H9 (cell line): ENCODE measurements around the gene PAEP. TPM values are rescaled to one million over a fixed set of nuclear protein-coding genes. Genes with fewer than 3 reads are reported as not detected.

Experiments used
- DNase-seq: peaks from one replicate; pipeline ENCODE4 v3.0.0-alpha.2; 2017
- H2AFZ ChIP-seq: one replicate; pipeline ENCODE4 v1.6.1; 2013; ENCODE audit warnings: mild to moderate bottlenecking, low read length, control low read depth, moderate library complexity
- H2AK5ac ChIP-seq: 2 replicates; pipeline ENCODE4 v1.6.1; 2013; ENCODE audit warnings: low read length, control low read depth, mixed read lengths; ENCODE audit not compliant: insufficient read length
- H2BK120ac ChIP-seq: one replicate; pipeline ENCODE4 v1.6.1; 2013; ENCODE audit warnings: low read depth, mild to moderate bottlenecking, low read length, control low read depth, inconsistent platforms; ENCODE audit not compliant: poor library complexity, severe bottlenecking
- H2BK12ac ChIP-seq: 2 replicates; pipeline ENCODE4 v1.6.1; 2013; ENCODE audit warnings: low read length, control low read depth, mixed read lengths, low read depth; ENCODE audit not compliant: insufficient read length
- H2BK15ac ChIP-seq: 2 replicates; pipeline ENCODE4 v1.6.1; 2013; ENCODE audit warnings: low read depth, low read length, control low read depth
- H2BK20ac ChIP-seq: one replicate; pipeline ENCODE4 v1.6.1; 2013; ENCODE audit warnings: low read depth, mild to moderate bottlenecking, low read length, control low read depth, inconsistent platforms; ENCODE audit not compliant: poor library complexity, severe bottlenecking
- H2BK5ac ChIP-seq: 2 replicates; pipeline ENCODE4 v1.6.1; 2013; ENCODE audit warnings: low read length, control low read depth, mixed read lengths; ENCODE audit not compliant: insufficient read length
- H3K14ac ChIP-seq: 2 replicates; pipeline ENCODE4 v1.6.1; 2013; ENCODE audit warnings: low read length, control low read depth; ENCODE audit not compliant: insufficient read depth
- H3K18ac ChIP-seq: 2 replicates; pipeline ENCODE4 v1.6.1; 2013; ENCODE audit warnings: low read depth, mild to moderate bottlenecking, mixed read lengths, low read length, control low read depth; ENCODE audit not compliant: insufficient read length
- H3K23ac ChIP-seq: 2 replicates; pipeline ENCODE4 v1.6.1; 2013; ENCODE audit warnings: low read length, control low read depth, mixed read lengths, low read depth; ENCODE audit not compliant: insufficient read length
- H3K23me2 ChIP-seq: 2 replicates; pipeline ENCODE4 v1.6.1; 2013; ENCODE audit warnings: low read depth, mild to moderate bottlenecking, mixed read lengths, low read length, control low read depth; ENCODE audit not compliant: insufficient read length, poor library complexity, severe bottlenecking
- H3K27ac ChIP-seq: 2 replicates; pipeline ENCODE4 v1.5.1; 2013; ENCODE audit warnings: low read length, control low read depth, mixed read lengths, low read depth; ENCODE audit not compliant: insufficient read length
- H3K27me3 ChIP-seq: 2 replicates; pipeline ENCODE4 v1.6.1; 2013; ENCODE audit warnings: low read length, control low read depth, inconsistent platforms; ENCODE audit not compliant: insufficient read depth
- H3K4ac ChIP-seq: 2 replicates; pipeline ENCODE4 v1.6.1; 2013; ENCODE audit warnings: low read depth, mild to moderate bottlenecking, control low read depth, inconsistent platforms, low read length, moderate library complexity
- H3K4me1 ChIP-seq: 2 replicates; pipeline ENCODE4 v1.6.1; 2013; ENCODE audit warnings: low read length, control low read depth, inconsistent platforms; ENCODE audit not compliant: insufficient read depth
- H3K4me2 ChIP-seq: 2 replicates; pipeline ENCODE4 v1.6.1; 2013; ENCODE audit warnings: low read length, control low read depth, mixed read lengths; ENCODE audit not compliant: insufficient read length, insufficient read depth
- H3K56ac ChIP-seq: 2 replicates; pipeline ENCODE4 v1.6.1; 2013; ENCODE audit warnings: low read depth, mild to moderate bottlenecking, mixed read lengths, low read length, control low read depth; ENCODE audit not compliant: insufficient read length
- H3K79me1 ChIP-seq: 2 replicates; pipeline ENCODE4 v1.6.1; 2013; ENCODE audit warnings: low read depth, mild to moderate bottlenecking, moderate library complexity, low read length, control low read depth, inconsistent platforms; ENCODE audit not compliant: insufficient read depth, poor library complexity, severe bottlenecking
- H3K79me2 ChIP-seq: 2 replicates; pipeline ENCODE4 v1.6.1; 2013; ENCODE audit warnings: low read length, control low read depth, inconsistent platforms; ENCODE audit not compliant: insufficient read depth
- H3K9ac ChIP-seq: 2 replicates; pipeline ENCODE4 v1.6.1; 2013; ENCODE audit warnings: low read length, control low read depth, mixed read lengths; ENCODE audit not compliant: insufficient read length; ENCODE audit errors: extremely low read depth
- H3K9me3 ChIP-seq: one replicate; pipeline ENCODE4 v1.6.1; 2013; ENCODE audit warnings: low read depth, low read length, inconsistent platforms; ENCODE audit not compliant: control insufficient read depth
- H3T11ph ChIP-seq: one replicate; pipeline ENCODE4 v1.6.1; 2013; ENCODE audit warnings: mild to moderate bottlenecking, low read length, control low read depth, inconsistent platforms
- H4K20me1 ChIP-seq: one replicate; pipeline ENCODE4 v1.6.1; 2013; ENCODE audit not compliant: control insufficient read depth, insufficient read length, insufficient read depth
- H4K5ac ChIP-seq: 2 replicates; pipeline ENCODE4 v1.6.1; 2013; ENCODE audit warnings: low read depth, mild to moderate bottlenecking, mixed read lengths, low read length, control low read depth; ENCODE audit not compliant: insufficient read length
- H4K8ac ChIP-seq: replicated peaks from 2 replicates; pipeline ENCODE4 v1.6.1; 2013; ENCODE audit warnings: low read length, control low read depth, mixed read lengths, low read depth; ENCODE audit not compliant: insufficient read length
- H4K91ac ChIP-seq: 2 replicates; pipeline ENCODE4 v1.6.1; 2013; ENCODE audit warnings: low read depth, mild to moderate bottlenecking, moderate library complexity, mixed read lengths, low read length, control low read depth; ENCODE audit not compliant: insufficient read length
- H3K27ac Mint-ChIP-seq, 3 experiments: 2 replicates in 2 of 3; 3 replicates in 1 of 3; pipeline ENCODE4 v1.8.0; 2020 to 2021; ENCODE audit warnings: mixed read lengths in 3 of 3, mild to moderate bottlenecking in 1 of 3, moderate library complexity in 1 of 3
- H3K27me3 Mint-ChIP-seq: 2 replicates; pipeline ENCODE4 v1.8.0; 2021; ENCODE audit warnings: low read depth, mild to moderate bottlenecking, moderate library complexity, mixed read lengths
- H3K36me3 Mint-ChIP-seq, 3 experiments: 2 replicates in 2 of 3; 3 replicates in 1 of 3; pipeline ENCODE4 v1.8.0; 2020 to 2021; ENCODE audit warnings: low read depth in 3 of 3, mixed read lengths in 3 of 3; ENCODE audit not compliant: insufficient read depth in 1 of 3
- H3K4me1 Mint-ChIP-seq, 2 experiments: 2 replicates each; pipeline ENCODE4 v1.8.0; 2020; ENCODE audit warnings: mixed read lengths in 2 of 2
- H3K4me3 Mint-ChIP-seq, 2 experiments: 2 replicates in 1 of 2; 3 replicates in 1 of 2; pipeline ENCODE4 v1.8.0; 2020 to 2021; ENCODE audit warnings: mild to moderate bottlenecking in 2 of 2, mixed read lengths in 2 of 2, moderate library complexity in 1 of 2
- H3K9me3 Mint-ChIP-seq, 2 experiments: 2 replicates in 1 of 2; 3 replicates in 1 of 2; pipeline ENCODE4 v1.8.0; 2020; ENCODE audit warnings: mild to moderate bottlenecking in 2 of 2, mixed read lengths in 2 of 2, moderate library complexity in 1 of 2
- WGBS: extraction: QIAGEN DNeasy Blood & Tissue Kit; methylation state at CpG from one replicate; pipeline ENCODE4 v1.1.7; 2013; ENCODE audit warnings: missing lambda C conversion rate, low lambda C conversion rate, mixed read lengths; ENCODE audit not compliant: insufficient read length; ENCODE audit errors: extremely low coverage; 5-methylcytosine and 5-hydroxymethylcytosine counted together
- total RNA-seq: library from RNA; stranded (reverse); gene quantifications from 2 replicates; pipeline ENCODE4 v1.2.1, GENCODE V29; 2021
- TF ChIP-seq, protein P1 (sequence below): fragments of 200-600 bp; sonication (generic); conservative IDR thresholded peaks from 3 replicates; pipeline ENCODE4 v1.8.0; 2021; ENCODE audit warnings: antibody characterized with exemption, mild to moderate bottlenecking

Gene PAEP
- total RNA-seq, 1 experiment from 2014 or later = not detected

DNA sequence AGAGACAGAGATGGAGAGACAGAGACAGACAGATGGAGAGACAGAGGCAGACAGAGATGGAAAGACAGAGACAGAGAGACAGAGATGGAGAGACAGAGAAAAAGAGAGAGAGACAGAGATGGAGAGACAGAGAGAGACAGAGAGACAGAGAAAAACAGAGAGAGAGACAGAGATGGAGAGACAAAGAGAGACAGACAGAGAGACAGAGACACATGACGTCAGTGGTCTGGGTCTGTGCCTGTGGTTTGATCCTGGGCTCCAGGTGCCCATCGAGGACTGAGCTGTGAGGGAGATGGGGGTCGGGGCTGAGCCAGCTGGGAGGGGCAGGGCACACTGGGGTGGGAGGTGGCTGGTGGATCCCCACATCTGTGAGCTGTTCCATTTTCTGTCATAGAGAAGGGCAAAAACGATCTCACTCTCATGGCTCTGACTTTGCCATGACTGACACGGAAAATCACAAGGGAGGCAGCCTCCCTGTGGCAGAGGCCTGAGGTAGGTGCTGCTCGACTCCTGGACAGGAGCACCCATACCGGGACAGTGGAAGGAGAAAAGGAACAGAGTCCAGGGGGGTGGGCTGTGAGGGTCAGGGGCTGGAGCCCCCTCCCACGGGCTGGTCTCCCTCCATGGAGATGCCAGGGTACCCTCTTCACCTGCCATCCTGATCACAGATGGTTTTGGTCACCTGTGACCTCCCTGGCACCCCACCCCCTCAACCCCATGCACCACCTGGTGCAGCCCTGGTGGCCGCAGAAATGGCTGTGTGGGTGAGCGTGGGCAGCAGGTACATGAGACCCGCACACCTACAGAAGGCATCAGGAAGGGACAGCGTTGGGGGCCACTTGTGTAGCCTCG lies 49.0 kb downstream of the PAEP start:
- no peaks in the 10 kb centered on the region for H3K79me2 ChIP-seq
- no peaks in the 10 kb centered on the region for H3K4me1 ChIP-seq
- no peak overlapping the region for H2BK20ac ChIP-seq
- H3K4ac ChIP-seq = no peak overlapping the region
- peaks cover 3% of the 10 kb centered on the region for H3K27me3 Mint-ChIP-seq
- H3K27ac Mint-ChIP-seq = no peak overlapping the region
- H3K4me3 Mint-ChIP-seq = no peak overlapping the region; a peak in 1 of 5 replicates
- H3K36me3 Mint-ChIP-seq = peaks cover 5 to 14% (median 7%) of the 10 kb centered on the region in 3 experiments; a peak in 5 of 7 replicates
- H3T11ph ChIP-seq = no peak overlapping the region
- no peak overlapping the region for H3K14ac ChIP-seq
- no peak overlapping the region for H4K91ac ChIP-seq
- TF ChIP-seq, protein P1, sequence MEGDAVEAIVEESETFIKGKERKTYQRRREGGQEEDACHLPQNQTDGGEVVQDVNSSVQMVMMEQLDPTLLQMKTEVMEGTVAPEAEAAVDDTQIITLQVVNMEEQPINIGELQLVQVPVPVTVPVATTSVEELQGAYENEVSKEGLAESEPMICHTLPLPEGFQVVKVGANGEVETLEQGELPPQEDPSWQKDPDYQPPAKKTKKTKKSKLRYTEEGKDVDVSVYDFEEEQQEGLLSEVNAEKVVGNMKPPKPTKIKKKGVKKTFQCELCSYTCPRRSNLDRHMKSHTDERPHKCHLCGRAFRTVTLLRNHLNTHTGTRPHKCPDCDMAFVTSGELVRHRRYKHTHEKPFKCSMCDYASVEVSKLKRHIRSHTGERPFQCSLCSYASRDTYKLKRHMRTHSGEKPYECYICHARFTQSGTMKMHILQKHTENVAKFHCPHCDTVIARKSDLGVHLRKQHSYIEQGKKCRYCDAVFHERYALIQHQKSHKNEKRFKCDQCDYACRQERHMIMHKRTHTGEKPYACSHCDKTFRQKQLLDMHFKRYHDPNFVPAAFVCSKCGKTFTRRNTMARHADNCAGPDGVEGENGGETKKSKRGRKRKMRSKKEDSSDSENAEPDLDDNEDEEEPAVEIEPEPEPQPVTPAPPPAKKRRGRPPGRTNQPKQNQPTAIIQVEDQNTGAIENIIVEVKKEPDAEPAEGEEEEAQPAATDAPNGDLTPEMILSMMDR = no peak
- peaks cover 19 to 20% of the 10 kb centered on the region in 2 experiments for H3K9me3 Mint-ChIP-seq
- H2BK12ac ChIP-seq = no peak overlapping the region
- H3K27ac ChIP-seq = no peak overlapping the region
- no peak overlapping the region for H2BK5ac ChIP-seq
- H3K4me2 ChIP-seq = no peak overlapping the region
- H3K9ac ChIP-seq = no peak overlapping the region
- no peak overlapping the region for H2BK15ac ChIP-seq
- H3K27me3 ChIP-seq = no peaks in the 10 kb centered on the region
- no peak overlapping the region for H2BK120ac ChIP-seq
- no peak overlapping the region for H3K23ac ChIP-seq
- H3K4me1 Mint-ChIP-seq = 0 out of 4 replicates have a peak, but pooled peaks cover 0 to 3% of the 10 kb centered on the region in 2 experiments
- H2AK5ac ChIP-seq = no peak overlapping the region
- no peaks in the 10 kb centered on the region for H3K23me2 ChIP-seq
- no peaks in the 10 kb centered on the region for H4K20me1 ChIP-seq
- no CpG with 5 or more reads among the region's 13 CpGs for WGBS
- no peaks in the 10 kb centered on the region for H3K79me1 ChIP-seq
- H3K18ac ChIP-seq = no peak overlapping the region
- H3K56ac ChIP-seq = no peak overlapping the region
- no peak overlapping the region for H2AFZ ChIP-seq
- H4K8ac ChIP-seq = no peak overlapping the region
- H4K5ac ChIP-seq = no peak overlapping the region
- no peaks in the 10 kb centered on the region for H3K9me3 ChIP-seq
- no peak for DNase-seq
